GM12872 (cell line): ENCODE results near the gene HOMER3.
A peak's percentile ranks its signal among the peaks of the same experiment; 100 is the strongest.

ENCODE experiments used
- CTCF ChIP-seq: IDR thresholded peaks from 3 replicates; pipeline ENCODE4 v1.5.1; 2011; ENCODE audit warnings: low read depth, mild to moderate bottlenecking, low read length, moderate library complexity; ENCODE audit not compliant: insufficient read depth

HOMER3 gene

DNA sequence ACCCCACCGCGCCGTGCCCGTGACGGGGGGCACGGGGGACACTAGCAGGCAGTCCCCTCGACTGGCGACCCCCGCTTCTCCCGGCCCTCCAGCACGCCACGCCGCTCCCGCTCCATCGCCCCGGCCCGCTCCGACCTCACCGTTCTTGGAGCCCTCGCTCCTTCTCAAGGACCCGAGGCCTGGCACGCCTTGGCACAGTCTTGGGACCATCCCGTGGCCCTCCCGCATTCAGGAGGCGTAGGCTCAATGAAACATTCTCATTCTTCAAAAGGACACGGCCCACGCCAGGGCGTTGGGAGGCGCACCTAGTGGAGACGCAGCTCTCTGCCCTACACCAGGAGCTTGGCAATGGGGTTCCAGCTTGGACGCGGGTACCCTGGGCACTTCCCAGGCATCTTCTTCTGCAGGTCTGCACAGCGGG, 44.6 kb downstream of the HOMER3 start:
- no peak for TF ChIP-seq CTCF

DNA sequence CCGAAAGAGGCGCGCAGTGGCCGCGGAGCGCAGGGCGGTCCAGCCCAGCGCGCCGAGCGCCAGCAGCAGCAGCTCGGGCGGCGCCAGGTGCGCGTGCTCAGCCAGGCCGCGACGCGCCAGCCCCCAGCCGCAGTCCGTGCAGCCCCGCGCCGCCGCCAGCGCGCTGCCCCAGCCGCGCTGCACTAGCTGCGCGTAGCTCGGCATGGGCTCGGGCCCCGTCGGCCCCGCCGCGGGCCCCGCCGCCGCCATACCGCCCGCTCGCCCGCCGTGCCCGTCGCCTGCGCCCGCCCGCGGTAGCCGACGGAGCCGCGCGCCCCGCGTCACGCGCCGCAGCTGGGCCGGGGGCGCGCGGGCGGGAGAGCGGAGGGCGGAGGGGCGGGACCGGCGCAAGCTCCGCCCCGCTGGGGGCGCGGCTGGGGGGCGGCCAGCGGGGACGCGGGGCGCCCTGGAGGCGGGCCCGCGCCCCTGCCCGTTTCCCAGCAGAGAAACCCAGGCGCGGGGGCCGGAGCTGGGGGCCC, 45.1 kb downstream of the HOMER3 start, which contains the start of gene CERS1:
Gene CERS1, minus strand, starts transcription at position 335 of the 518 bp plus-strand sequence. Its CDS starts 86 bp downstream, at position 249.
- no peak for TF ChIP-seq CTCF

- TF ChIP-seq CTCF, result peak; percentile 39
These were observed 45.8 kb downstream of the HOMER3 start for GRCh38 chr19:18895038-18895823.

GRCh38 chr19:18894254-18895037, 46.6 kb downstream of the HOMER3 start:
- no peak for TF ChIP-seq CTCF

DNA sequence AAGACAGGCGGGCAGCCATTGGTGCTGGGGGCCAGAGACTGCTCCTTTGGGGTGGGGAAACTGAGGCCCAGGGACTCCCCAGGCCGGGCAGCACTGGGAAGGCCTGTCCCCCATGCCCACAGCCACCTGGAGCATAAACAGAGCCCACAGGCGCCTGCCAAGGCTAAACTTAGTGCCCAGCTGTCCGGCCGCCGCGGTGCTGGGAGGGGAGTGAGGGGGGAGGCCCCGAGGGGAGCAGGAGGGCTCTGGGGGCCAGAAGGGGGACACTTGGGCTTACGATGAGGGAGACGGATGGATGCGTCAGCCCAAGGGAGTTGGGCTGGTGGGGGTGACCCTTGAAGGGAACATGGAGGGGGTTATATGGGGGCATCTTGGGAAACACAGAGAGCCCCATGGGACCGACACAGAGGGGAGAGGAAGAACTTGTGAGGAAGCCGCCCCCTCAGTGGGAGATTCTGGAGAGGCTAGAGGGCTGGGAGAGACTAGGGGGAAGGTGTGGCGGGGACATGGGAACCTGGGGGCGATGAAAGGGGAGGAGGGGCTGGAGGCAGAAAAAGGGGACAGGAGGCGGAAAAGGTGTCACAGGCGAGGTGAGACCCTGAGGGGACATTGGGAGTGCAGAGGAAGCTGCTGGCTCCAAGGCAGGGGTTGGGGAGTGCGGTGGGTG, 47.3 kb downstream of the HOMER3 start:
- no peak for TF ChIP-seq CTCF

- no peak for TF ChIP-seq CTCF
These were observed 50.9 kb downstream of the HOMER3 start for GRCh38 chr19:18889949-18890745.

DNA sequence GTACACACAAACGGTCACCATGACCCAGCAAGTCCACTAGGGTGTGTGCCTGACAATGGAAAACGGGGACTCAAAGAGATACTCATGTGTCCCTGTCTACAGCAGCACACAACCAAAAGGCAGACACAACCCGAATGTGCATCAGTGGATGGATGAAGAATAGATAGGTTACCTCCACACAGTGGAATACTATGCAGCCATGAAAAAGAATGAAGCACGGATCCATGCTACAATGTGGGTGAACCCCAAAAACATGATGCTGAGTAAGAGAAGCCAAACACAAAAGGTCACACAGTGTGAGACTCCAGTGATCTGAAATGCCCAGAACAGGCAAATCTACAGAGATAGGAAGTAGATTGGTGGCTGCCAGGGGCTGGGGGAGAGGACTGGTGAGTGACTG, 54.0 kb downstream of the HOMER3 start:
- TF ChIP-seq CTCF, result no peak
